Body of pancreas (tissue), 4 donors: ENCODE measurements around the gene SLC25A19. TPM values are rescaled to one million over a fixed set of nuclear protein-coding genes. Genes with fewer than 3 reads are reported as not detected.

Experiments
- ATAC-seq: fragments of 150-250 bp; one replicate; pipeline ENCODE4 v1.9.1; 2016
- DNase-seq, 4 donors: peaks; one replicate each; pipeline ENCODE4 v3.0.0-alpha.2; 2019
- H3K27ac ChIP-seq, 4 donors: fragments of 200-600 bp; sonication (generic); 1 replicate in 3 of 4; 2 replicates in 1 of 4; pipeline versions ENCODE4 v1.5.1 to v1.6.1; 2016 to 2019; ENCODE audit warnings: mild to moderate bottlenecking in 1 of 4, mixed read lengths in 1 of 4, moderate library complexity in 1 of 4
- H3K27me3 ChIP-seq, 2 donors: fragments of 200-600 bp; sonication (generic); one replicate each; pipeline ENCODE4 v1.6.0; 2016; ENCODE audit warnings: mild to moderate bottlenecking in 1 of 2
- H3K36me3 ChIP-seq, 2 donors: fragments of 200-600 bp; sonication (generic); replicated peaks in 1 of 2; 2 replicates each; pipeline ENCODE4 v1.5.1; 2016; ENCODE audit warnings: low read depth in 2 of 2; ENCODE audit not compliant: insufficient read depth in 1 of 2
- H3K4me1 ChIP-seq: fragments of 200-600 bp; sonication (generic); one replicate; pipeline ENCODE4 v1.6.0; 2016
- H3K4me3 ChIP-seq, 2 donors: fragments of 200-600 bp; sonication (generic); 1 replicate in 1 of 2; 2 replicates in 1 of 2; pipeline ENCODE4 v1.5.1; 2016 to 2019
- H3K9me3 ChIP-seq, 3 donors: fragments of 200-600 bp; sonication (generic); 1 replicate in 2 of 3; 2 replicates in 1 of 3; pipeline ENCODE4 v1.5.1; 2016
- POLR2A ChIP-seq, 3 donors: fragments of 450-650 bp; IDR thresholded peaks; one replicate each; pipeline ENCODE4 v1.6.1; 2016; ENCODE audit warnings: antibody characterized with exemption in 3 of 3, mild to moderate bottlenecking in 2 of 3
- WGBS, 2 donors: methylation state at CpG; one replicate each; pipeline ENCODE4 v1.1.5; 2017; 5-methylcytosine and 5-hydroxymethylcytosine counted together
- intact Hi-C: fragments of 100-400 bp; cut with DNase I; formaldehyde crosslinking; loops from one replicate; pipeline ENCODE4 v1.15.1; 2023
- total RNA-seq, 2 donors: library from RNA; depleted of rRNA; stranded (reverse); fragments of >200 nt; gene quantifications; one replicate each; pipeline ENCODE4 v1.1.0, GENCODE V29; 2016
- TF ChIP-seq, protein P1 (sequence below), 7 experiments: fragments of 450-650 bp in 4 of 7; fragments of 200-600 bp in 3 of 7; sonication (generic) in 3 of 7; IDR thresholded peaks; one replicate each; pipeline ENCODE4 v1.5.1; 2016 to 2019; ENCODE audit warnings: antibody characterized with exemption in 7 of 7

Gene SLC25A19
- total RNA-seq, 2 donors from 2014 or later = 7.6 to 8.3 TPM

DNA sequence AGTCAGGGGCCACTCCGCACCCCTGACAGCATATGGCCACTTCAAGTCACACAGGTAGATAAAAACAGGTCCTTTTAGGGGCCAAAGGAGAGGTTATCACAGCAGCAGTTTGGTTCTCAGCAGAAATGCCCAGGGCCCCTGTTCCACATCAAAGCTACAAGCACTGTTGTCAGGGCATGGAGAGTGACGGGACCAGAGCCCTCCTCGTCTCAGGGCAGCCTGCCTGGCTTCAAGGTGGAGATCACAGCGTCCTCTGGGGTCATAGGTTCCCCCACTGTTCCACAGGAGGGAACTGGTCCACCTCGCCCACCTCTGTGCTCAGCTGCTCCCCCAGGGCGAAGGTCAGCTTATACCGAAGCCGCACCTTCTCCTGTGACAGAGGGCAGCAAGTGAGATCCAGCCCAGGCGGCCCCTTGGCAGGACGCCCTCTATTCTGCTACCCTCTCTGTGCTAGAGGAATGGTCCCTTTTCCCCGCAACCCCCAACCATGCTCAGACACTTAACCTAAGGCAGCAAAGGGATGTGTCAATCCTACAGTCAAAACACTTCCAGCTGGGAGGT lies 51.1 kb downstream of the SLC25A19 start:
- H3K36me3 ChIP-seq = peaks cover 12 to 44% of the 10 kb centered on the region in 2 donors
- no peaks in the 10 kb centered on the region for H3K4me1 ChIP-seq
- peak overlapping the region in 1 of 4 donors; percentile 9 for H3K27ac ChIP-seq
- intact Hi-C loops = no loop called here
- no peak for ATAC-seq
- no peaks in the 10 kb centered on the region for H3K27me3 ChIP-seq
- no peak for DNase-seq
- H3K4me3 ChIP-seq = no peak overlapping the region
- TF ChIP-seq, protein P1, sequence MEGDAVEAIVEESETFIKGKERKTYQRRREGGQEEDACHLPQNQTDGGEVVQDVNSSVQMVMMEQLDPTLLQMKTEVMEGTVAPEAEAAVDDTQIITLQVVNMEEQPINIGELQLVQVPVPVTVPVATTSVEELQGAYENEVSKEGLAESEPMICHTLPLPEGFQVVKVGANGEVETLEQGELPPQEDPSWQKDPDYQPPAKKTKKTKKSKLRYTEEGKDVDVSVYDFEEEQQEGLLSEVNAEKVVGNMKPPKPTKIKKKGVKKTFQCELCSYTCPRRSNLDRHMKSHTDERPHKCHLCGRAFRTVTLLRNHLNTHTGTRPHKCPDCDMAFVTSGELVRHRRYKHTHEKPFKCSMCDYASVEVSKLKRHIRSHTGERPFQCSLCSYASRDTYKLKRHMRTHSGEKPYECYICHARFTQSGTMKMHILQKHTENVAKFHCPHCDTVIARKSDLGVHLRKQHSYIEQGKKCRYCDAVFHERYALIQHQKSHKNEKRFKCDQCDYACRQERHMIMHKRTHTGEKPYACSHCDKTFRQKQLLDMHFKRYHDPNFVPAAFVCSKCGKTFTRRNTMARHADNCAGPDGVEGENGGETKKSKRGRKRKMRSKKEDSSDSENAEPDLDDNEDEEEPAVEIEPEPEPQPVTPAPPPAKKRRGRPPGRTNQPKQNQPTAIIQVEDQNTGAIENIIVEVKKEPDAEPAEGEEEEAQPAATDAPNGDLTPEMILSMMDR (IDR thresholded peaks at IDR 0.05) = no peak
- no peak for TF ChIP-seq POLR2A (IDR thresholded peaks at IDR 0.05)
- no peaks in the 10 kb centered on the region for H3K9me3 ChIP-seq
- 73% methylated on average over 11 of the region's 11 CpGs; no CpG with 5 or more reads in 1 of the 2 donors for WGBS, 2 donors

DNA sequence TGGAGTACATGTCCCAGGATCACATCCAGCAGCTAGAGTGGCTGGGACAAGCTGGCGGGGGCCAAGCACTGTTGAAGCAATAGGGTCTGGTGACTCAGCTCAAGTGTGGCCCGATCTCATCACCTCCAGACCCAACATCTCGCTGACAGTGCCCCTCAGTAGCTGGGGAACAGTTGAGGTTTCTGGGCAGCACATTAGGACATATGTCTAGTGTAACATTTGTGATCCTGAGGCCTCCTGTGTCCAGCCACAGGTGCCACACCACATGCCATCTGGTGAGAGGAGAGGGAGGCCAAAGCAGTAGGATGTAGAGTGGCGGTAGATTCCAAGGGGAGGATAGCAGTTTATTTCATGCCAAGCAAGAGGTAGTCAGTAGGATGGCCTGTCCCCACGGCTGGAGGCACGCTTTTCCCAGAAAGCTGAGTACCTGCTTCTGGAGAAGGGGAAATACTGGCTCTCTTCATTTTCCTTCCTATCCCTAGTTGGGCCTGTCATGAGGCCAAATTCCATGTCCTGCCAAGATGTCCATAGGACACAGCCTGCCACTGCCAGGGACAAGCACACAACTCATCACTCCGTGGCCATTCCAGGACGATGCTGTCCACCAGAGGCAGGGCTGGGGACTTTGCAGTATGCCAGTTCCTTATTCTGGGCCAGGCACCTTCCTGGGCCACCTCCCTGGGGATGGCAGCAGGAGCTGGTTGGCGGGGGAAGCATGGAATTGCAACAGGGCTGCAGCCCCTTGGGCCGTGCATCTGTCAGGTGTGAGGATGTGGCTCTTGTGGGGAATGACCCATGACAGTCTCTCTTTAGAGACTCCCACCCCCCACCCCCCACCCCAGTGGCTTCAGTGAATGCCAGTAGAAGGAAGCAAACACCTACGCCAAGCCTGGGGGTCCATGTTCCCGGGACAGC lies 51.9 kb downstream of the SLC25A19 start:
- Histone ChIP-seq H3K27ac (no peak overlapping the region), H3K4me3 (no peak overlapping the region), H3K9me3 (no peaks in the 10 kb centered on the region), H3K27me3 (no peaks in the 10 kb centered on the region), H3K36me3 (peaks cover 17 to 44% of the 10 kb centered on the region in 2 donors), H3K4me1 (no peaks in the 10 kb centered on the region)
- 86 to 97% methylated on average over 5 to 12 of the region's 12 CpGs for WGBS, 2 donors
- no peak for TF ChIP-seq POLR2A (IDR thresholded peaks at IDR 0.05)
- TF ChIP-seq, protein P1 (IDR thresholded peaks at IDR 0.05) = no peak
- ATAC-seq (no peak), DNase-seq (no peak)
- intact Hi-C loops = no loop called here

DNA sequence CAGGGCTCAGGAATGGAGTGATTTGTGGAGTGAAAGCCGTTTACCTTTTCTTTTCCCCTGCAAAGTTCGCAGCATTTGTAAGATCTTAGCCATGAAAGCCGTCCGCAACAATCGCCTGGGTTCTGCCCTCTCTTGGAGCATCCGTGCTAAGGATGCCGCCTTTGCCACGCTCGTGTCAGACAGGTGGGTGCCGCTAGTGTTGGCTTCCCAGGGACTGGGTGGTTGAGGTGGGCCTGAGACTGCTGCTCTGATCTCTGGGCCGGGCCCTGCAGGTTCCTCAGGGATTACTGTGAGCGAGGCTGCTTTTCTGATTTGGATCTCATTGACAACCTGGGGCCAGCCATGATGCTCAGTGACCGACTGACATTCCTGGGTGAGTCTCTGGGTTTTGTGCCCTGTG lies 56.4 kb downstream of the SLC25A19 start:
- peaks cover 14 to 33% of the 10 kb centered on the region in 2 donors for H3K36me3 ChIP-seq
- intact Hi-C loops = no loop called here
- TF ChIP-seq POLR2A (IDR thresholded peaks at IDR 0.05) = no peak
- TF ChIP-seq, protein P1 (IDR thresholded peaks at IDR 0.05) = no peak
- no peak overlapping the region for H3K4me3 ChIP-seq
- ATAC-seq = no peak
- H3K27me3 ChIP-seq = no peaks in the 10 kb centered on the region
- H3K9me3 ChIP-seq = no peaks in the 10 kb centered on the region
- no peak overlapping the region for H3K27ac ChIP-seq
- H3K4me1 ChIP-seq = peaks cover 8% of the 10 kb centered on the region
- no peak for DNase-seq
- 96 to 97% methylated on average over 10 to 13 of the region's 13 CpGs for WGBS, 2 donors

DNA sequence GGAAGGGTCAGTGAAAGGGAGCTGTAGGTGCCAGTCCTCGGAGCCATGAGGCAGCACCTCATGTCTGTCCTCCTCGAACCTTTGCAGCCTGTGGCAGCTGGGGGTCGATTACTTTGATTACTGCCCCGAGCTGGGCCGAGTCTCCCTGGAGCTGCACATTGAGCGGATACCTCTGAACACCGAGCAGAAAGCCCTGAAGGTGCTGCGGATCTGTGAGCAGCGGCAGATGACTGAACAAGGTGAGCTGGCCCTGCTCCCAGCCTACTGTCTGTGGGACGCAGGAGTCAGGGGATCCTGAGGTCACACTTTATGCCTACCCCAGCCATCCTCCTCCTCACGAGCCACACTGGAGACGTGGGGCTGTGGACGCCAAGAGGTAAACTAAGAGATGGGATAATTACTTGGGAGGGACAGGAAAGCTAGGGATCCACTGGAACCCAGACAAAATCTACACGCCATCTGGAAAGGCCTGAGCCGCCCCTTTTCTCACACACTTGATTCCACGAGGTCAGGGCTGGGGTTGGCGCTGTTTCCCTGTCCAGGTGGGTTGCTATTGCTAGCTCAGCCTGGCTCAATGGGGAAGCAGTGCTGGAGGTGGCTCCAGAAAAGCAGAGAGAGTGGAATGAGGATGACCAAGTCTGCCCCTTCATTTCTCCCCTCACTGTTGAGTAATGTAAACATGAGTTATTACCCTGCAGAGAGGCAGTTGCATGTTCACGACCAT lies 57.3 kb downstream of the SLC25A19 start:
- Histone ChIP-seq H3K36me3 (peaks cover 14 to 26% of the 10 kb centered on the region in 2 donors), H3K4me3 (no peak overlapping the region), H3K27ac (no peak overlapping the region), H3K9me3 (no peaks in the 10 kb centered on the region), H3K27me3 (no peaks in the 10 kb centered on the region), H3K4me1 (peaks cover 8% of the 10 kb centered on the region)
- WGBS, 2 donors = 86 to 88% methylated on average over 9 to 18 of the region's 18 CpGs
- intact Hi-C loops = no loop called here
- DNase-seq (no peak), ATAC-seq (no peak)
- no peak for TF ChIP-seq POLR2A (IDR thresholded peaks at IDR 0.05)
- TF ChIP-seq, protein P1 (IDR thresholded peaks at IDR 0.05) = no peak
